K562 (cell line): ENCODE results near the gene B3GAT1. TPM values are rescaled to one million over a fixed set of nuclear protein-coding genes. Genes with fewer than 3 reads are reported as not detected.

Experiments
- ATAC-seq: fragments of 200-7000 bp; cut with Tn5 transposase; 3 replicates; pipeline ENCODE4 v1.9.1; 2020; ENCODE audit warnings: moderate library complexity
- BruUV-seq: library from RNA; stranded (reverse); fragments of 400-500 nt; replicated peaks from 2 replicates; lab custom pipeline; 2021; lab: Mats Ljungman, UMichigan
- CTCF ChIA-PET: fragments of 300-600 bp; formaldehyde crosslinking; extraction: SDS; loops from one replicate; lab custom pipeline; 2021; ENCODE audit warnings: low intra/inter-chr PET ratio; lab: Yijun Ruan, JAX
- POLR2A ChIA-PET: fragments of 300-600, 350-650 bp; sonication (Branson Sonifier 250); formaldehyde crosslinking; extraction: SDS; loops from one replicate; lab custom pipeline; 2021; ENCODE audit warnings: antibody characterized with exemption, inconsistent platforms; lab: Yijun Ruan, JAX
- DNase-seq, 4 experiments: peaks; one replicate each; pipeline versions ENCODE4 v3.0.0 to v3.0.0-alpha.2; 2011 to 2018; ENCODE audit warnings: low spot score in 3 of 4, mixed read lengths in 3 of 4; ENCODE audit errors: extremely low read depth in 1 of 4
- FAIRE-seq: peaks from 2 replicates; lab custom pipeline; 2011; peaks lifted over from hg19 to GRCh38; lab: Jason Lieb, UNC
- H2AFZ ChIP-seq: 2 replicates; pipeline ENCODE4 v1.6.0; 2011; ENCODE audit warnings: low read depth, low read length, control low read depth, inconsistent platforms
- H3K27ac ChIP-seq: fragments of 200-600 bp; 3 replicates; pipeline ENCODE4 v1.8.0; 2011; ENCODE audit warnings: low read depth, mild to moderate bottlenecking, control low read depth, inconsistent platforms, low read length, moderate library complexity, mixed read lengths; ENCODE audit errors: extremely low read depth
- H3K27me3 ChIP-seq, 2 experiments: fragments of 300-600 bp in 1 of 2; 2 replicates in 1 of 2; 3 replicates in 1 of 2; pipeline versions ENCODE4 v1.6.0 to v1.8.0; 2011; ENCODE audit warnings: inconsistent platforms in 2 of 2, low read length in 2 of 2, mild to moderate bottlenecking in 1 of 2, mixed read lengths in 1 of 2, moderate library complexity in 1 of 2; ENCODE audit not compliant: control insufficient read depth in 2 of 2, insufficient read depth in 2 of 2
- H3K36me3 ChIP-seq: fragments of 300-600 bp; 3 replicates; pipeline ENCODE4 v1.8.0; 2011; ENCODE audit warnings: mild to moderate bottlenecking, low read length, inconsistent platforms; ENCODE audit not compliant: control insufficient read depth, insufficient read depth
- H3K4me1 ChIP-seq, 2 experiments: fragments of 200-600 bp in 1 of 2; replicated peaks in 1 of 2; 2 replicates in 1 of 2; 3 replicates in 1 of 2; pipeline versions ENCODE4 v1.5.1 to v1.8.0; 2011; ENCODE audit warnings: inconsistent platforms in 2 of 2, low read length in 2 of 2, mild to moderate bottlenecking in 1 of 2, mixed read lengths in 1 of 2, moderate library complexity in 1 of 2; ENCODE audit not compliant: control insufficient read depth in 2 of 2, insufficient read depth in 2 of 2
- H3K4me2 ChIP-seq: 2 replicates; pipeline ENCODE4 v1.6.1; 2011; ENCODE audit warnings: low read length, control low read depth, inconsistent platforms, mixed read lengths; ENCODE audit not compliant: insufficient read depth
- H3K4me3 ChIP-seq: fragments of 200-600 bp; sonication (generic), shearing (Covaris generic); 2 replicates; pipeline ENCODE4 v1.5.1; 2016; ENCODE audit warnings: control low read depth, inconsistent platforms
- H3K79me2 ChIP-seq: fragments of 200-600 bp; 3 replicates; pipeline ENCODE4 v1.8.0; 2011; ENCODE audit warnings: low read length, inconsistent platforms; ENCODE audit not compliant: control insufficient read depth, insufficient read depth
- H3K9ac ChIP-seq, 2 experiments: 2 replicates each; pipeline versions ENCODE4 v1.6.0 to v1.6.1; 2011; ENCODE audit warnings: low read depth in 2 of 2, low read length in 2 of 2, control low read depth in 1 of 2, inconsistent platforms in 1 of 2, mild to moderate bottlenecking in 1 of 2, mixed read lengths in 1 of 2; ENCODE audit not compliant: insufficient read depth in 1 of 2
- H3K9me1 ChIP-seq: one replicate; pipeline ENCODE4 v1.6.0; 2011; ENCODE audit warnings: inconsistent platforms, mild to moderate bottlenecking, low read length, moderate library complexity; ENCODE audit not compliant: control insufficient read depth, insufficient read depth
- H3K9me3 ChIP-seq: replicated peaks from 2 replicates; pipeline ENCODE4 v1.5.1; 2011; ENCODE audit warnings: low read depth, low read length, inconsistent platforms; ENCODE audit not compliant: control insufficient read depth, insufficient read depth
- H4K20me1 ChIP-seq: replicated peaks from 2 replicates; pipeline ENCODE4 v1.6.1; 2011; ENCODE audit warnings: low read length, inconsistent platforms, mixed read lengths; ENCODE audit not compliant: control insufficient read depth, insufficient read depth
- EGR1 ChIP-seq: fragments of 450-650 bp; conservative IDR thresholded peaks from 2 replicates; pipeline ENCODE4 v1.6.1; 2017; ENCODE audit warnings: mild to moderate bottlenecking
- HNRNPL ChIP-seq: fragments of 200-400 bp; formaldehyde crosslinking; IDR thresholded peaks from 2 replicates; pipeline ENCODE4 v1.6.1; 2017; ENCODE audit warnings: low read depth, mild to moderate bottlenecking, low read length
- HNRNPLL ChIP-seq: fragments of 200-400 bp; formaldehyde crosslinking; IDR thresholded peaks from 2 replicates; pipeline ENCODE4 v1.6.1; 2017; ENCODE audit warnings: low read length, low read depth, mild to moderate bottlenecking; ENCODE audit not compliant: poor library complexity, severe bottlenecking
- TRIM24 ChIP-seq, 2 experiments: fragments of 450-650 bp; IDR thresholded peaks; 2 replicates each; pipeline ENCODE4 v1.6.1; 2016
- ZFP36 ChIP-seq: fragments of 150-350 bp; IDR thresholded peaks from 2 replicates; pipeline ENCODE4 v1.6.1; 2018; ENCODE audit warnings: low read length, low read depth; ENCODE audit not compliant: partially characterized antibody
- ZNF586 ChIP-seq: fragments of 450-650 bp; formaldehyde crosslinking; conservative IDR thresholded peaks from 2 replicates; pipeline ENCODE4 v1.4.0; 2020; ENCODE audit warnings: mild to moderate bottlenecking, moderate library complexity
- WGBS: fragments of 100-300 bp; shearing (Covaris generic); methylation state at CpG from one replicate; pipeline ENCODE4 v1.1.6; 2016; ENCODE audit warnings: low coverage, mixed read lengths; ENCODE audit not compliant: insufficient coverage; ENCODE audit errors: missing lambda C conversion rate; 5-methylcytosine and 5-hydroxymethylcytosine counted together
- in situ Hi-C: fragments of 300-500 bp; cut with MboI; formaldehyde crosslinking; loops from 4 replicates; pipeline ENCODE4 v1.15.0; 2018; ENCODE audit warnings: inconsistent platforms, mixed read lengths
- intact Hi-C: fragments of 100-400 bp; cut with micrococcal nuclease; formaldehyde crosslinking; loops from 2 replicates; pipeline ENCODE4 v1.14.2; 2022
- polyA plus RNA-seq, 8 experiments: library from polyadenylated mRNA; depleted of rRNA in 4 of 8; stranded (reverse) in 5 of 8; unstranded in 3 of 8; fragments of >200 nt; fragmentation: Nextera tagmentation in 2 of 8; fragmentation: Illumina TruSeq in 1 of 8; extraction: Ambion mirVana in 2 of 8; extraction: Trizol in 1 of 8; gene quantifications; 2 replicates each; pipeline versions ENCODE4 v1.2.1 to v1.2.3, GENCODE V29; 2011 to 2014; ENCODE audit warnings: inconsistent platforms in 1 of 8, missing spikeins in 1 of 8
- total RNA-seq, 7 experiments: library from RNA; depleted of rRNA in 6 of 7; stranded (reverse); fragments of >200 nt in 6 of 7; fragmentation: Illumina TruSeq in 2 of 7; extraction: Trizol in 2 of 7; gene quantifications; 2 replicates each; pipeline versions ENCODE4 v1.2.1 to v1.2.3, GENCODE V29; 2011 to 2021; ENCODE audit warnings: low replicate concordance in 1 of 7
- TF ChIP-seq, protein P1 (sequence below): fragments of 450-650 bp; IDR thresholded peaks from 2 replicates; pipeline ENCODE4 v1.6.1; 2017; ENCODE audit warnings: mild to moderate bottlenecking, moderate library complexity
- TF ChIP-seq, protein P2 (sequence below): IDR thresholded peaks from 3 replicates; pipeline ENCODE4 v1.6.1; 2011; ENCODE audit warnings: borderline replicate concordance, mild to moderate bottlenecking, moderate library complexity; ENCODE audit not compliant: insufficient read length; ENCODE audit errors: extremely low read depth
- TF ChIP-seq, protein P3 (sequence below): fragments of 450-650 bp; formaldehyde crosslinking; IDR thresholded peaks from 2 replicates; pipeline ENCODE4 v1.4.0; 2020; ENCODE audit warnings: mild to moderate bottlenecking, mixed read lengths

B3GAT1 gene
- total and polyA plus RNA-seq, 9 of the 15 experiments (the other 6 are each of a cell fraction or from before 2014, with no cell fraction given): 0.01 to 0.53 (median 0.14) TPM; not detected in 1

DNA sequence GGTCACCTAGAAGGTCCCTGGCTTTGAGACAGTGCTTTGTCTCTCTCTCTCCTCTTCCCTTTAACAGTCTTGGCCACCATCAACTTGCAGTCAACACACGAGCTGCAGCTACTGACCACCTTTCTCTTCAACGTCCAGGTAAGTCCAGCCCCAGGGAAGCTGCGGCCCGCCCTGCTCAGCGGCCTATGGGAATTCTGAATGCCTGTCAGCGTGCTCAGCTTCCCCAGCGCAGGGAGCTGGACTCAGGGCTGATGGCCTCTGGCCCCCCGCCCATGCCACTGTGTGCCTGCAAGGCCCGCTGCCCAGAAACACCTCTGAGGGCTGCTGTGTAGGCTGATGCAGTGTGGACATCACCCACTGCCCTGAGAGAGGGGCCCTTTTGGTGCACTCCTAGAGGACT, 47.8 kb downstream of the B3GAT1 start (continued):
- TF ChIP-seq, protein P1, sequence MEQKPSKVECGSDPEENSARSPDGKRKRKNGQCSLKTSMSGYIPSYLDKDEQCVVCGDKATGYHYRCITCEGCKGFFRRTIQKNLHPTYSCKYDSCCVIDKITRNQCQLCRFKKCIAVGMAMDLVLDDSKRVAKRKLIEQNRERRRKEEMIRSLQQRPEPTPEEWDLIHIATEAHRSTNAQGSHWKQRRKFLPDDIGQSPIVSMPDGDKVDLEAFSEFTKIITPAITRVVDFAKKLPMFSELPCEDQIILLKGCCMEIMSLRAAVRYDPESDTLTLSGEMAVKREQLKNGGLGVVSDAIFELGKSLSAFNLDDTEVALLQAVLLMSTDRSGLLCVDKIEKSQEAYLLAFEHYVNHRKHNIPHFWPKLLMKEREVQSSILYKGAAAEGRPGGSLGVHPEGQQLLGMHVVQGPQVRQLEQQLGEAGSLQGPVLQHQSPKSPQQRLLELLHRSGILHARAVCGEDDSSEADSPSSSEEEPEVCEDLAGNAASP: no peak
- TF ChIP-seq EGR1 (no peak), HNRNPL (no peak)

DNA sequence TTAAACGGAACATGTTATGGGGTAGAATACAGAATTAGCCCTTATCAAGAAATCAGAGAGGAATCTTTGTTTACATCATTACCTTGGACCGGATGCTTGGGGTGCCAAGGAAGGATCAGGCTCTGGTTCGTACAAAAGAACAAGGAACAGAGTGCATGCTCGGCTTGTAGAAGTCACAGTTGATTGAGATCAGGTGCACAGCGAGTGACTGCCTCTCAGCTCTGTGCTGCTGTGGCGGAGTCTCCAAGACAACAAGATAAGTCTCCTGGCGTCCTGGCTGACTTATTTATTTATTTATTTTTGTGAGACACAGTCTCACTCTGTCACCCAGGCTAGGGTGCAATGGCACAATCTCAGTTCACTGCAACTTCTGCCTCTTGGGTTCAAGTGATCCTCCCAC, 48.5 kb downstream of the B3GAT1 start:
- ATAC-seq (no peak), FAIRE-seq (no peak), DNase-seq (peak in 1 of 4 experiments; percentile 10)
- no TSS peak for BruUV-seq
- no peak overlapping the region for H3K4me3 ChIP-seq
- H2AFZ ChIP-seq: no peak overlapping the region
- intact Hi-C loops: no loop called here
- H3K36me3 ChIP-seq: no peaks in the 10 kb centered on the region; the same call in 2 of the 3 replicates
- no peaks in the 10 kb centered on the region for H3K9me3 ChIP-seq
- CTCF ChIA-PET: no interaction called here
- POLR2A ChIA-PET: interaction anchor here (0.9 kb wide), 1 partner anchor 10 kb away, joined by 3 read pairs; no protein-coding TSS in a partner anchor
- H3K9me1 ChIP-seq: peaks cover 4% of the 10 kb centered on the region
- no peak overlapping the region for H3K4me2 ChIP-seq
- no peak overlapping the region for H3K9ac ChIP-seq
- H4K20me1 ChIP-seq: no peaks in the 10 kb centered on the region
- H3K4me1 ChIP-seq: peaks cover 0 to 21% of the 10 kb centered on the region in 2 experiments; a peak in 3 of 5 replicates
- no peaks in the 10 kb centered on the region for H3K79me2 ChIP-seq
- in situ Hi-C loops: no loop called here
- no peak overlapping the region for H3K27ac ChIP-seq
- WGBS: 42% methylated on average over 7 of the region's 7 CpGs
- no peaks in the 10 kb centered on the region for H3K27me3 ChIP-seq
- TF ChIP-seq, protein P2, sequence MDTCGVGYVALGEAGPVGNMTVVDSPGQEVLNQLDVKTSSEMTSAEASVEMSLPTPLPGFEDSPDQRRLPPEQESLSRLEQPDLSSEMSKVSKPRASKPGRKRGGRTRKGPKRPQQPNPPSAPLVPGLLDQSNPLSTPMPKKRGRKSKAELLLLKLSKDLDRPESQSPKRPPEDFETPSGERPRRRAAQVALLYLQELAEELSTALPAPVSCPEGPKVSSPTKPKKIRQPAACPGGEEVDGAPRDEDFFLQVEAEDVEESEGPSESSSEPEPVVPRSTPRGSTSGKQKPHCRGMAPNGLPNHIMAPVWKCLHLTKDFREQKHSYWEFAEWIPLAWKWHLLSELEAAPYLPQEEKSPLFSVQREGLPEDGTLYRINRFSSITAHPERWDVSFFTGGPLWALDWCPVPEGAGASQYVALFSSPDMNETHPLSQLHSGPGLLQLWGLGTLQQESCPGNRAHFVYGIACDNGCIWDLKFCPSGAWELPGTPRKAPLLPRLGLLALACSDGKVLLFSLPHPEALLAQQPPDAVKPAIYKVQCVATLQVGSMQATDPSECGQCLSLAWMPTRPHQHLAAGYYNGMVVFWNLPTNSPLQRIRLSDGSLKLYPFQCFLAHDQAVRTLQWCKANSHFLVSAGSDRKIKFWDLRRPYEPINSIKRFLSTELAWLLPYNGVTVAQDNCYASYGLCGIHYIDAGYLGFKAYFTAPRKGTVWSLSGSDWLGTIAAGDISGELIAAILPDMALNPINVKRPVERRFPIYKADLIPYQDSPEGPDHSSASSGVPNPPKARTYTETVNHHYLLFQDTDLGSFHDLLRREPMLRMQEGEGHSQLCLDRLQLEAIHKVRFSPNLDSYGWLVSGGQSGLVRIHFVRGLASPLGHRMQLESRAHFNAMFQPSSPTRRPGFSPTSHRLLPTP: no peak
- peak; percentile 34 for TF ChIP-seq HNRNPLL
- TF ChIP-seq TRIM24 (IDR thresholded peaks at IDR 0.05): no peak
- TF ChIP-seq ZNF586 (CRISPR knock-in tag): no peak
- peak; percentile 35 for TF ChIP-seq ZFP36
- TF ChIP-seq, protein P3, sequence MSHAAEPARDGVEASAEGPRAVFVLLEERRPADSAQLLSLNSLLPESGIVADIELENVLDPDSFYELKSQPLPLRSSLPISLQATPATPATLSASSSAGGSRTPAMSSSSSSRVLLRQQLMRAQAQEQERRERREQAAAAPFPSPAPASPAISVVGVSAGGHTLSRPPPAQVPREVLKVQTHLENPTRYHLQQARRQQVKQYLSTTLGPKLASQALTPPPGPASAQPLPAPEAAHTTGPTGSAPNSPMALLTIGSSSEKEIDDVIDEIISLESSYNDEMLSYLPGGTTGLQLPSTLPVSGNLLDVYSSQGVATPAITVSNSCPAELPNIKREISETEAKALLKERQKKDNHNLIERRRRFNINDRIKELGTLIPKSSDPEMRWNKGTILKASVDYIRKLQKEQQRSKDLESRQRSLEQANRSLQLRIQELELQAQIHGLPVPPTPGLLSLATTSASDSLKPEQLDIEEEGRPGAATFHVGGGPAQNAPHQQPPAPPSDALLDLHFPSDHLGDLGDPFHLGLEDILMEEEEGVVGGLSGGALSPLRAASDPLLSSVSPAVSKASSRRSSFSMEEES: no peak
